Measurements from ENCODE around the gene PTPRK. TPM values are rescaled to one million over a fixed set of nuclear protein-coding genes. Genes with fewer than 3 reads are reported as not detected.

The PTPRK gene
- total and polyA plus RNA-seq, 2 of the 8 experiments (the other 6 are each of a cell fraction or from before 2014, with no cell fraction given): 11.4 to 47.3 TPM

- TF ChIP-seq SP1 (IDR thresholded peaks at IDR 0.05; ENCODE audit: low read depth, low read length) (no peak), SIX5 (IDR thresholded peaks at IDR 0.05; ENCODE audit: low read depth, low read length) (no peak), RNF2 (IDR thresholded peaks at IDR 0.05; ENCODE audit: borderline replicate concordance, low read depth, low read length, missing control alignments, poor library complexity, severe bottlenecking) (no peak), POLR2A (IDR thresholded peaks at IDR 0.05; ENCODE audit: control extremely low read depth in 1 of 2, low read depth in 2 of 2, low read length in 2 of 2) (no peak), NANOG (IDR thresholded peaks at IDR 0.05; ENCODE audit: insufficient read depth, low read depth, low read length, poor library complexity, severe bottlenecking) (no peak)
- TF ChIP-seq, protein P1, sequence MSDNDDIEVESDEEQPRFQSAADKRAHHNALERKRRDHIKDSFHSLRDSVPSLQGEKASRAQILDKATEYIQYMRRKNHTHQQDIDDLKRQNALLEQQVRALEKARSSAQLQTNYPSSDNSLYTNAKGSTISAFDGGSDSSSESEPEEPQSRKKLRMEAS (IDR thresholded peaks at IDR 0.05): no peak
Observed at GRCh38 chr6:128421788-128422187, 98.6 kb downstream of the PTPRK start (continued).
